ENCODE data around the gene PDE2A. TPM values are rescaled to one million over a fixed set of nuclear protein-coding genes. Genes with fewer than 3 reads are reported as not detected.

Gene PDE2A
- polyA plus RNA-seq, 1 experiment: 0.64 TPM

DNA sequence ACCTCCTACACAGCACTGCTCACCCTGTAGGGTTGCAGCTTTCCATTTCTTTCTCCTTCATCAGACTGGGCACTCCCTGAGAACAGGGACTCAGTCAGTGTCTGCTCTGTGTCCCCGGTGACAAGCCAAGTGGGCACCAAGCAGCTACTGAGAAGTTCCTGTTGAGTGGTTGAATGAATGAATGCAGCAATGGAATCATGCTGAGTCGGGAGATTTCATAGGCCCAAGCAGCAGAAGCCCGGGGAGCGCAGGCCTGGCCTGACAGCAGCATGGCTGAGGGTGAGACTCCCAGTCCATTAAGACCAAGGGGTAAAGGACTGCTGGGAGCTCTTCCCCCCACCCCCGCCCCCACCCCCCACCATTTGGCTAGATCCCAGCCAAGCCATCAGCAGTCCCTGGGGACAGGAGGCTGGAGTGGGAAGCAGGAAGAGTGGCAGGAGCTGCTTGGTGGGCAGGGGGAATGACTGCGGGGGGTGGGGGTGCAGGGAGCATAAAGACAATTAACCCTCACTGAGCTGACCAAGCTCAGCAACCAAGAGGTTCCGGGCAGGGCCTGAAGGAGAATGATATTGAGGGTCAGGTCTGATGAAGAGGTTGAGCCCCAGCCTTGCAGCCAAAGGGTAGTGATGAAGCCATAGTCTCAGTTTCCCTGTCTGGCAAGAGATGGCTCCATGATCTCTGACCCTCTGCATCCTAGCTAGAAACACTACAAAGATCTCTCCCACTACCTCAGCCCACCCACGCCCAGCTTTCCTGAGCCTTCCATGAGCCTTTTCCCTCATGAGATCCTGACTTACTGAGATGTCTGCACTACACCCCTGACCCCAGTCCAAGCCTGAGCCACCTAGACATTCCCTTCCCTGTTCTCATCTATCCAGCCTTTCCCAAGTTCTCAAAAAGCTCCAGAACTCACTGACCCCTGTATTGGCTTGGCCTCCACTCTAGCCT, 2.8 kb downstream of the PDE2A start:
- Histone ChIP-seq H3K36me3 (ENCODE audit: control insufficient read depth, insufficient read depth, low read length) (no peaks in the 10 kb centered on the region), H3K27me3 (ENCODE audit: control insufficient read depth, insufficient read depth, low read length) (peaks cover 46% of the 10 kb centered on the region), H3K4me3 (ENCODE audit: low read depth, low read length) (no peak overlapping the region)
- TF ChIP-seq, protein P1, sequence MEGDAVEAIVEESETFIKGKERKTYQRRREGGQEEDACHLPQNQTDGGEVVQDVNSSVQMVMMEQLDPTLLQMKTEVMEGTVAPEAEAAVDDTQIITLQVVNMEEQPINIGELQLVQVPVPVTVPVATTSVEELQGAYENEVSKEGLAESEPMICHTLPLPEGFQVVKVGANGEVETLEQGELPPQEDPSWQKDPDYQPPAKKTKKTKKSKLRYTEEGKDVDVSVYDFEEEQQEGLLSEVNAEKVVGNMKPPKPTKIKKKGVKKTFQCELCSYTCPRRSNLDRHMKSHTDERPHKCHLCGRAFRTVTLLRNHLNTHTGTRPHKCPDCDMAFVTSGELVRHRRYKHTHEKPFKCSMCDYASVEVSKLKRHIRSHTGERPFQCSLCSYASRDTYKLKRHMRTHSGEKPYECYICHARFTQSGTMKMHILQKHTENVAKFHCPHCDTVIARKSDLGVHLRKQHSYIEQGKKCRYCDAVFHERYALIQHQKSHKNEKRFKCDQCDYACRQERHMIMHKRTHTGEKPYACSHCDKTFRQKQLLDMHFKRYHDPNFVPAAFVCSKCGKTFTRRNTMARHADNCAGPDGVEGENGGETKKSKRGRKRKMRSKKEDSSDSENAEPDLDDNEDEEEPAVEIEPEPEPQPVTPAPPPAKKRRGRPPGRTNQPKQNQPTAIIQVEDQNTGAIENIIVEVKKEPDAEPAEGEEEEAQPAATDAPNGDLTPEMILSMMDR (IDR thresholded peaks at IDR 0.05; ENCODE audit: insufficient read depth, low read depth, low read length): no peak
- CTCF ChIA-PET: interaction anchor here (0.7 to 2.1 kb wide), 5 partner anchors 10 to 1103 kb away, joined by 3 to 15 read pairs (median 4); no protein-coding TSS in a partner anchor
- no peak for DNase-seq (ENCODE audit: low read depth)
- POLR2A ChIA-PET: no interaction called here

DNA sequence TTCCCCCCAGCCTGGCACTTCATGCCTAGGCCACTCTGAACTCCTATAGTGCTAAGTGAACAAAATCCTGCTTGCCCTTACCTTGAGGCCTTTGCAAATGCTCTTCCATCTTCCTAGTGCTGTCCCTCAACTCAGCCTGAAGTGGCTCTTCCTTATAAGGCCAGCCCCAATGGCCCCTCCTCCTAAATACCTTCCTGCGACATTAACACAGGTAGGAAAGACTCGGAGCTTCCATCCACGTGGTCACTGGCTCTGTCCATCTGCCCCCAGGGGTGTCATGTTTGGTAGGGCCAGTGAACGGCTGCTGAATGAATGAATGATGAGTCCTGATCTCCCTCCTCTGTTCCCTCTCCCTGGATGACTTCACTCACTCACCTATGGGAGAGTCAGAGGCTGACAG, 4.2 kb downstream of the PDE2A start:
- H3K4me3 ChIP-seq (ENCODE audit: low read depth, low read length): no peak overlapping the region
- H3K27me3 ChIP-seq (ENCODE audit: control insufficient read depth, insufficient read depth, low read length): peaks cover 40% of the 10 kb centered on the region
- H3K36me3 ChIP-seq (ENCODE audit: control insufficient read depth, insufficient read depth, low read length): no peaks in the 10 kb centered on the region
- CTCF ChIA-PET: interaction anchor here (1.0 to 2.5 kb wide), 2 partner anchors 11 kb away, joined by 3 to 10 read pairs; no protein-coding TSS in a partner anchor
- POLR2A ChIA-PET: no interaction called here
- DNase-seq (ENCODE audit: low read depth): no peak
- TF ChIP-seq, protein P1 (IDR thresholded peaks at IDR 0.05; ENCODE audit: insufficient read depth, low read depth, low read length): no peak

DNA sequence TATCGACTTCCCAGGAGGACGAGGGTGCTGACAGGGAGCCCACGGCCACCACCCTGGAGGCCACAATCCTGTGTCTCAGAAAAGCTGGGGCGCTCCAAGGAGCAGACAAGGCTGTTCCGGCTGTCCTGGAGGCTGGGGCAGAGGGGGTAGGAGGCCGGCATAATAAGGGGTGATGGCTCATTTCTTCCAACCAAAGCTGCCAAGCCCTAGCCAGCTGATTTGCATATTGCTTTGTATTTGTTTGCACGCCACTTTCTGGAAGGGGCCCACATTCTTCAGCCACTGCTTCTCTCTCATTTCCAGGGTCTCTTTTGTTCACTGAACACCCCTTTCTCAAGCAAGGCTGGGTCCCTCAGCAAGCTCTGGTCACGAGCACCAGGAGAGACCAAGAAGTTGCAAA, 4.7 kb downstream of the PDE2A start:
- ChIA-PET POLR2A (no interaction called here), CTCF (interaction anchor here (1.0 to 3.1 kb wide), 4 partner anchors 10 to 15 kb away, joined by 3 to 18 read pairs (median 6); no protein-coding TSS in a partner anchor)
- no peak for DNase-seq (ENCODE audit: low read depth)
- TF ChIP-seq, protein P1 (IDR thresholded peaks at IDR 0.05; ENCODE audit: insufficient read depth, low read depth, low read length): no peak
- Histone ChIP-seq H3K4me3 (ENCODE audit: low read depth, low read length) (no peak overlapping the region), H3K27me3 (ENCODE audit: control insufficient read depth, insufficient read depth, low read length) (peaks cover 35% of the 10 kb centered on the region), H3K36me3 (ENCODE audit: control insufficient read depth, insufficient read depth, low read length) (no peaks in the 10 kb centered on the region)

DNA sequence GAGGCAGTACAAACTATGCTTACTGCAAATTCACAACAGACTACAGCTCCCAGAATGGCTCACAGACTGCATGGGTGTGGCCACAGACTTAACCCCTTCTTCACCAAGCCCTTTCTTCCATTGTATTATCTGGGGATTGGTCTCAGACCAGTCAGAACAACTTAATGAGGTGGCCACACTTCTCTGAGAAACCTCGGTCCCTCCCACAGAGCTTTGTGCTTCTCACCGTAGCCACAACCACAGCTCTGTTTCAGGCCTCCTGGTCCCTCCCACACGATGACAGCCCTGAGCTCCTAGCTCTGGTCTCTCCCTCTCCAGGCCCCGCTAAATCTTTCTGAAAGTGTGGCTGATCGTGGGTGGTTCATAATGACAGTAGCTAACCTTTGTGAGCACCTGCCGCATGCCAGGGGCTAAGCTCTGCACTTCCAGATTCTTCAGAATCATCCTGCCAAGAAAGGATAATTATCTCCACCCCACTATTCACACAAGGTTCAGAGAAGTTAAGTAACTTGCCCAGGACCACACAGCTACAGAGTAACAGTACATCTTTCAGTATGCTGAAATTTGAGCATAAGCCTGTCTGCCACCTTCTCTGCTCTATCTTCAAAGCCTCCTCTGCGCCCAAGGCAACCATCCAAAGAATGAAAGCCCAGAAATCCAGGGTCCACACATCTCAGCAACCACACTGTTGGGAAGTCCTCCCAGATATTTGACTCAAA, 5.4 kb downstream of the PDE2A start:
- peaks cover 34% of the 10 kb centered on the region for H3K27me3 ChIP-seq (ENCODE audit: control insufficient read depth, insufficient read depth, low read length)
- no peak for DNase-seq (ENCODE audit: low read depth)
- POLR2A ChIA-PET: no interaction called here

More for the DNA sequence above, 5.4 kb downstream of the PDE2A start:
- H3K36me3 ChIP-seq (ENCODE audit: control insufficient read depth, insufficient read depth, low read length): no peaks in the 10 kb centered on the region
- CTCF ChIA-PET: interaction anchor here (0.9 to 3.1 kb wide), 6 partner anchors 8 to 16 kb away, joined by 3 to 18 read pairs (median 4); no protein-coding TSS in a partner anchor
- TF ChIP-seq, protein P1 (IDR thresholded peaks at IDR 0.05; ENCODE audit: insufficient read depth, low read depth, low read length): no peak
- no peak overlapping the region for H3K4me3 ChIP-seq (ENCODE audit: low read depth, low read length)

Data from BJ (cell line).